RCC 7860 (cell line): ENCODE data around the gene ADRA2A.

Experiments
- DNase-seq: peaks from one replicate; pipeline ENCODE4 v3.0.0-alpha.2; 2015; ENCODE audit warnings: low spot score
- FAIRE-seq: peaks from 2 replicates; lab custom pipeline; 2012; peaks lifted over from hg19 to GRCh38; lab: Jason Lieb, UNC

The ADRA2A gene

GRCh38 chr10:111109501-111110242, 32.8 kb downstream of the ADRA2A start:
- DNase-seq: no peak
- FAIRE-seq: no peak

- no peak for FAIRE-seq
These were observed 33.9 kb downstream of the ADRA2A start for GRCh38 chr10:111110771-111111170.

GRCh38 chr10:111112333-111112732, 35.5 kb downstream of the ADRA2A start:
- no peak for DNase-seq
- FAIRE-seq: no peak

More at GRCh38 chr10:111110771-111111170, 33.9 kb downstream of the ADRA2A start:
- no peak for DNase-seq

GRCh38 chr10:111113238-111113960, 36.6 kb downstream of the ADRA2A start:
- FAIRE-seq (no peak), DNase-seq (no peak)

GRCh38 chr10:111113961-111114757, 37.3 kb downstream of the ADRA2A start:
- FAIRE-seq (no peak), DNase-seq (peak; percentile 17)

- no peak for FAIRE-seq
- no peak for DNase-seq
These were observed 38.1 kb downstream of the ADRA2A start for GRCh38 chr10:111114758-111115500.

GRCh38 chr10:111116211-111116610, 39.4 kb downstream of the ADRA2A start:
- FAIRE-seq (no peak), DNase-seq (no peak)

GRCh38 chr10:111116762-111117445, 40.1 kb downstream of the ADRA2A start:
- FAIRE-seq (no peak), DNase-seq (no peak)

GRCh38 chr10:111117528-111118277, 40.9 kb downstream of the ADRA2A start:
- FAIRE-seq: no peak

GRCh38 chr10:111118758-111119157, 41.9 kb downstream of the ADRA2A start:
- DNase-seq (no peak), FAIRE-seq (no peak)

More at GRCh38 chr10:111117528-111118277, 40.9 kb downstream of the ADRA2A start:
- DNase-seq: no peak

- FAIRE-seq (no peak), DNase-seq (no peak)
These were observed 42.8 kb downstream of the ADRA2A start for GRCh38 chr10:111119637-111120036.

GRCh38 chr10:111122127-111122526, 45.3 kb downstream of the ADRA2A start:
- FAIRE-seq: no peak
- no peak for DNase-seq

- FAIRE-seq: no peak
- no peak for DNase-seq
These were observed 47.1 kb downstream of the ADRA2A start for GRCh38 chr10:111123883-111124282.

GRCh38 chr10:111125102-111125501, 48.3 kb downstream of the ADRA2A start:
- DNase-seq: no peak
- no peak for FAIRE-seq

- no peak for DNase-seq
- no peak for FAIRE-seq
These were observed 49.2 kb downstream of the ADRA2A start for GRCh38 chr10:111126077-111126476.

- FAIRE-seq (no peak), DNase-seq (no peak)
These were observed 50.4 kb downstream of the ADRA2A start for GRCh38 chr10:111127081-111127848.

- DNase-seq: peak; percentile 47
- FAIRE-seq: peak; percentile 21
These were observed 51.7 kb downstream of the ADRA2A start for GRCh38 chr10:111128331-111129180.

GRCh38 chr10:111129363-111129762, 52.5 kb downstream of the ADRA2A start:
- DNase-seq: no peak
- no peak for FAIRE-seq
